Measurements from ENCODE around the gene HYAL4. TPM values are rescaled to one million over a fixed set of nuclear protein-coding genes. Genes with fewer than 3 reads are reported as not detected.

HYAL4 gene
- total and polyA plus RNA-seq, 4 donors = 0.11 TPM; not detected in 2

DNA sequence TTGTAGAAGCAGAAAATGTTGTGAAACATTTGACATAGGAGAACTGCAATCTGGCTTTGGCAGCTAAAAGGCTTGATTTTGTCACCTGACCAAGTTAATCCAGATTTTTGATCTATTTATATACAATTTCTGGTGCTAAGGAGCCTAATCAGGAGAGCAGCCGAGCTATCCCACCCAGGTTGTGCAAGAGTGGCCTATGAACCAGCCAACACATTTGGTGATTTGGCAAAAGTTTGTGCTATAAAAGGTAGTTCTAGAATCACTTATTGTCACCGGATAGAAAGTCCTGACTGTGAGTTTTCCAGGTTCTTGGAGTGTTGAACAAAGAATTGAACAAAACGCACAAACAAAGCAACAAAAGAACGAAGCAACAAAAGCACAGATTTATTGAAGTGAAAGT lies 78.6 kb downstream of the HYAL4 start:
- 100% methylated on average over 3 of the region's 4 CpGs for WGBS (ENCODE audit: insufficient coverage)
- DNase-seq (ENCODE audit: low read depth in 4 of 6, low spot score in 6 of 6) = no peak
- Histone ChIP-seq H3K27me3 (ENCODE audit: control insufficient read depth, insufficient read depth, low read length) (no peaks in the 10 kb centered on the region), H3K36me3 (ENCODE audit: control insufficient read depth, insufficient read depth, low read length) (no peaks in the 10 kb centered on the region), H3K27ac (ENCODE audit: low read depth, low read length) (no peak overlapping the region), H3K4me1 (ENCODE audit: control insufficient read depth, insufficient read depth, low read length) (no peaks in the 10 kb centered on the region), H3K4me3 (ENCODE audit: low read depth, low read length) (no peak overlapping the region), H3K9me3 (ENCODE audit: control insufficient read depth, insufficient read depth, low read length) (no peaks in the 10 kb centered on the region)

DNA sequence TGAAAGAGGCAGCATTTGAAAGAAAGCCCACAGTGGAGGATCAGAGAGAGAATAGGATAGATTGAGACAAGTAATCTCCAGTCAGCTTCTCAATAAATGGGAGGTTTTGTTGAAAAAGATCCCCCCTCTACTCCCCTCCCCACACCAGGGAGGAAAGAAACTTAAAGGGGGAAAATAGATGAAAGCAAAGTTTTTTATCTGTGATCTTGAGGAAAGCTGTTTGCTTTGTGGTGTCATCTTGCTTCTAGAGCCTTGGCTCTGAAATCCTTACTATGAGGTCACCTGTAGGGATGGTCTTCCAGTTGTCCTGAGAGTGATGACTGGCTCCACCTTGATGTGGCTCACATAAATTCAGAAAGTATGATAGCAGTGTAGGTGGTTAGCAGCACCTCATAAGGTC lies 80.0 kb downstream of the HYAL4 start, which contains the start of gene SPAM1:
SPAM1 (plus strand) TSS at position 301 of the 400 bp plus-strand sequence. CDS start 28,330 bp downstream, outside the sequence.
- Histone ChIP-seq H3K9me3 (ENCODE audit: control insufficient read depth, insufficient read depth, low read length) (no peaks in the 10 kb centered on the region), H3K36me3 (ENCODE audit: control insufficient read depth, insufficient read depth, low read length) (no peaks in the 10 kb centered on the region), H3K27ac (ENCODE audit: low read depth, low read length) (no peak within 1 kb of the TSS), H3K4me1 (ENCODE audit: control insufficient read depth, insufficient read depth, low read length) (no peaks in the 10 kb centered on the region), H3K4me3 (ENCODE audit: low read depth, low read length) (no peak within 1 kb of the TSS), H3K27me3 (ENCODE audit: control insufficient read depth, insufficient read depth, low read length) (no peaks in the 10 kb centered on the region)
- DNase-seq (ENCODE audit: low read depth in 4 of 6, low spot score in 6 of 6) = no peak

Other genes starting within 250 kb of the HYAL4 start
- gene ASB15, start 243.3 kb upstream of the HYAL4 start, total RNA-seq = not detected
- under 1 TPM in 1 of 2 donors, not detected in 1; 0.08 TPM for gene ASB15, start 243.3 kb upstream of the HYAL4 start, polyA plus RNA-seq (ENCODE audit: insufficient read length in 2 of 2)
- not detected for gene LMOD2, start 189.3 kb upstream of the HYAL4 start, total RNA-seq
- under 1 TPM in 1 of 2 donors, not detected in 1; 0.14 TPM for gene LMOD2, start 189.3 kb upstream of the HYAL4 start, polyA plus RNA-seq (ENCODE audit: insufficient read length in 2 of 2)
- 10 to 100 TPM; 14.5 to 40.3 TPM for gene WASL, start 96.2 kb upstream of the HYAL4 start, total RNA-seq
- 10 to 100 TPM; 36.1 to 46.8 TPM for gene WASL, start 96.2 kb upstream of the HYAL4 start, polyA plus RNA-seq (ENCODE audit: insufficient read length in 2 of 2)
- gene SPAM1, start 80.1 kb downstream of the HYAL4 start, total RNA-seq = not detected
- gene SPAM1, start 80.1 kb downstream of the HYAL4 start, polyA plus RNA-seq (ENCODE audit: insufficient read length in 2 of 2) = not detected
- 1 to 10 TPM in 1 of 2 donors, under 1 TPM in 1; 0.55 to 2.1 TPM for gene TMEM229A, start 187.9 kb downstream of the HYAL4 start, total RNA-seq
- gene TMEM229A, start 187.9 kb downstream of the HYAL4 start, polyA plus RNA-seq (ENCODE audit: insufficient read length in 2 of 2) = 1 to 10 TPM; 3.7 to 5.5 TPM